Measurements from ENCODE around the gene KIAA0825. TPM values are rescaled to one million over a fixed set of nuclear protein-coding genes. Genes with fewer than 3 reads are reported as not detected.
A peak's percentile ranks its signal among the peaks of the same experiment; 100 is the strongest.

The KIAA0825 gene
- total RNA-seq, 1 experiment from 2014 or later = 0.07 TPM

DNA sequence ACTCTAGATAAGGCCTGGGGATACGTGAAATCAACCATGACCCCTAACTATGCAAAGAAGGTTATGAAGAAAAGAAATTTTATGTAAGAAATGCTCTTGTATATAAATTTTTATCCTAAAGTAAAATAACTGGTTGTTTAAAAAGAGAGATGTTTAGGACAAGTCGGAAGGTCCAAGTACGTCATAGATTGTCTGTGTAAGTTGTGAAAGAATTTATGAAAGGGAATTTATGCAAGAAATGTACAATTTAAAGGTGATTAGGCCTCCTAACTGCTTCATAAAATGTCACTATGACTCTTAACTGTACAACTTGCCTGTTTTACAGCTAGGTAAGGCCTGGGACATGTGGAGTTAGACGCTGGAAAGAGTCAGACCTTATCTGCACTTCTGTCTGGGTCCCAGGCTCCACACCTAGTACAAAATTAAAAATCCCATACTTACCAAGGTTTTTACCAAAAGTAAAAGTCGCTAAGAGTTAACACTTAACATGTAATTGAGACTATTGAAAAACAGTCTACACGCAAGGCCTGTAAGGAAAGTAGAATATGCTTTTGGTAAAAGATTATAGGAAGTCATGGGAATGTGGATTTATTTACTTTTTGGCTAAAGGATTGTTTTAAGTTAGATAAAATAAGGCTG is 77.4 kb downstream of the KIAA0825 start:
- CTCF ChIA-PET = no interaction called here
- no peak overlapping the region for H3K27ac ChIP-seq (ENCODE audit: low read length)
- no peaks in the 10 kb centered on the region for H3K4me1 ChIP-seq (ENCODE audit: insufficient read depth, low read length)
- H3K9me2 ChIP-seq (replicated peaks; ENCODE audit: low read length) = no peaks in the 10 kb centered on the region
- H3K79me2 ChIP-seq (ENCODE audit: low read length) = no peaks in the 10 kb centered on the region
- H2AFZ ChIP-seq (ENCODE audit: low read length) = no peak overlapping the region
- peak; percentile 10 for DNase-seq
- H3K9ac ChIP-seq (ENCODE audit: low read length) = no peak overlapping the region
- TF ChIP-seq EZH2phosphoT487 (IDR thresholded peaks at IDR 0.05; ENCODE audit: borderline replicate concordance, low read length) (no peak), EZH2 (IDR thresholded peaks at IDR 0.05; ENCODE audit: low read length, unreplicated experiment) (no peak)
- TF ChIP-seq, protein P1, sequence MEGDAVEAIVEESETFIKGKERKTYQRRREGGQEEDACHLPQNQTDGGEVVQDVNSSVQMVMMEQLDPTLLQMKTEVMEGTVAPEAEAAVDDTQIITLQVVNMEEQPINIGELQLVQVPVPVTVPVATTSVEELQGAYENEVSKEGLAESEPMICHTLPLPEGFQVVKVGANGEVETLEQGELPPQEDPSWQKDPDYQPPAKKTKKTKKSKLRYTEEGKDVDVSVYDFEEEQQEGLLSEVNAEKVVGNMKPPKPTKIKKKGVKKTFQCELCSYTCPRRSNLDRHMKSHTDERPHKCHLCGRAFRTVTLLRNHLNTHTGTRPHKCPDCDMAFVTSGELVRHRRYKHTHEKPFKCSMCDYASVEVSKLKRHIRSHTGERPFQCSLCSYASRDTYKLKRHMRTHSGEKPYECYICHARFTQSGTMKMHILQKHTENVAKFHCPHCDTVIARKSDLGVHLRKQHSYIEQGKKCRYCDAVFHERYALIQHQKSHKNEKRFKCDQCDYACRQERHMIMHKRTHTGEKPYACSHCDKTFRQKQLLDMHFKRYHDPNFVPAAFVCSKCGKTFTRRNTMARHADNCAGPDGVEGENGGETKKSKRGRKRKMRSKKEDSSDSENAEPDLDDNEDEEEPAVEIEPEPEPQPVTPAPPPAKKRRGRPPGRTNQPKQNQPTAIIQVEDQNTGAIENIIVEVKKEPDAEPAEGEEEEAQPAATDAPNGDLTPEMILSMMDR (conservative IDR thresholded peaks at IDR 0.05; ENCODE audit: low read depth, low read length) = no peak
- no peaks in the 10 kb centered on the region for H4K20me1 ChIP-seq (ENCODE audit: low read length)
- H3K36me3 ChIP-seq (ENCODE audit: low read depth, low read length) = no peaks in the 10 kb centered on the region
- POLR2A ChIA-PET (ENCODE audit: unreplicated experiment) = no interaction called here
- no TSS peak for BruUV-seq (replicated peaks)
- H3K4me3 ChIP-seq (ENCODE audit: low read length) = no peak overlapping the region
- no peak for ATAC-seq
- no peaks in the 10 kb centered on the region for H3K27me3 ChIP-seq (ENCODE audit: low read length)
- H3K9me3 ChIP-seq (ENCODE audit: low read length) = 0 out of 2 replicates have a peak, but pooled peaks cover 6% of the 10 kb centered on the region
- no peak overlapping the region for H3K4me2 ChIP-seq (ENCODE audit: low read length)
- intact Hi-C loops (cut with micrococcal nuclease) = no loop called here
- H3F3A ChIP-seq (ENCODE audit: low read length, unreplicated experiment) = no peaks in the 10 kb centered on the region

DNA sequence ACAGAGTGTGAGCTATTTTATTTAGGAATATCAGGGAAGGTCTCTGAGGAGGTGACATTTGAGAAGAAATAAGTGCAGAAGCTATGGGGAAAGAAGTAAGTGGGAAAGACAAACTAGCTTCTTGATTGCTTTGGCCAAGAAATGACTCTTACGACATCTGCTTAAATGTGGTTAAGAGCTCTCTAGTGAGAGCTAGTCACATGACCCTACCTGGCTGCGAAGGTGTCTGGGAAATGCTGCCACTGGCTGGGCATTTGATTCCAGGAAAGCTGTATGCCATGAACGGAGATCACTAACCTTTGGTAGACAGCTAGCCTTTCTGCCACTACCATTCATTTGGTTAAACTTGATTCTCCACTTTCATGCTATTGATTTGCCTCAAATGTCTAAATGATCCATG is 80.1 kb downstream of the KIAA0825 start:
- Histone ChIP-seq H3K4me1 (ENCODE audit: insufficient read depth, low read length) (no peaks in the 10 kb centered on the region), H3K4me3 (ENCODE audit: low read length) (no peak overlapping the region), H3K79me2 (ENCODE audit: low read length) (no peaks in the 10 kb centered on the region), H3K9me2 (replicated peaks; ENCODE audit: low read length) (no peaks in the 10 kb centered on the region), H2AFZ (ENCODE audit: low read length) (no peak overlapping the region), H3K4me2 (ENCODE audit: low read length) (no peak overlapping the region), H3K27ac (ENCODE audit: low read length) (no peak overlapping the region), H3K27me3 (ENCODE audit: low read length) (no peaks in the 10 kb centered on the region), H4K20me1 (ENCODE audit: low read length) (no peaks in the 10 kb centered on the region), H3K9me3 (ENCODE audit: low read length) (0 out of 2 replicates have a peak, but pooled peaks cover 6% of the 10 kb centered on the region), H3F3A (ENCODE audit: low read length, unreplicated experiment) (no peaks in the 10 kb centered on the region), H3K9ac (ENCODE audit: low read length) (no peak overlapping the region), H3K36me3 (ENCODE audit: low read depth, low read length) (no peaks in the 10 kb centered on the region)
- ChIA-PET POLR2A (ENCODE audit: unreplicated experiment) (no interaction called here), CTCF (no interaction called here)
- DNase-seq = no peak
- TF ChIP-seq EZH2phosphoT487 (IDR thresholded peaks at IDR 0.05; ENCODE audit: borderline replicate concordance, low read length) = no peak
- no peak for TF ChIP-seq EZH2 (IDR thresholded peaks at IDR 0.05; ENCODE audit: low read length, unreplicated experiment)
- TF ChIP-seq, protein P1 (conservative IDR thresholded peaks at IDR 0.05; ENCODE audit: low read depth, low read length) = no peak
- BruUV-seq (replicated peaks) = no TSS peak
- intact Hi-C loops (cut with micrococcal nuclease) = no loop called here
- no peak for ATAC-seq

DNA sequence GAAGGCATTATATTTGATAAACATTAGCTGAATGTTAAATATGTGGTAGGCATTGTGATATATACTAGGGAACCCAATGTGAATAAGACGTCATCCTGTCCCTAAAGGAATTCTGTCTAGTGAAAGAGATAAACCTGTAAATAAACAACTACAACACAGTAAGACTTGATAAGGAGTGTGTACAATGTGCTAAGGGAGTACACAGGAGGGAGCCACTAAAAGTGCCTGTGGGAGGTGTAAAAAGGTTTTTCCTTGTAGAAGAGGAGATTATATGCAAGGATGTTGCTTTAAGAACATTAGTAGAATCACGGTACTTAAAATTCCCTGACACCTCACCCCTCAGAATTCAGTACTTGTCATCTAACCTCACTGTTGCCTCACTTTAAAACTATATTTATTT is 91.7 kb downstream of the KIAA0825 start:
- Histone ChIP-seq H3K4me1 (ENCODE audit: insufficient read depth, low read length) (peaks cover 13% of the 10 kb centered on the region), H3K9me2 (replicated peaks; ENCODE audit: low read length) (no peaks in the 10 kb centered on the region), H2AFZ (ENCODE audit: low read length) (no peak overlapping the region), H3K36me3 (ENCODE audit: low read depth, low read length) (no peaks in the 10 kb centered on the region), H4K20me1 (ENCODE audit: low read length) (no peaks in the 10 kb centered on the region), H3K79me2 (ENCODE audit: low read length) (no peaks in the 10 kb centered on the region), H3K9ac (ENCODE audit: low read length) (no peak overlapping the region), H3K4me3 (ENCODE audit: low read length) (no peak overlapping the region), H3K4me2 (ENCODE audit: low read length) (no peak overlapping the region), H3K27me3 (ENCODE audit: low read length) (no peaks in the 10 kb centered on the region), H3K9me3 (ENCODE audit: low read length) (no peaks in the 10 kb centered on the region), H3F3A (ENCODE audit: low read length, unreplicated experiment) (no peaks in the 10 kb centered on the region), H3K27ac (ENCODE audit: low read length) (no peak overlapping the region)
- ChIA-PET POLR2A (ENCODE audit: unreplicated experiment) (no interaction called here), CTCF (no interaction called here)
- DNase-seq (no peak), ATAC-seq (no peak)
- intact Hi-C loops (cut with micrococcal nuclease) = loop anchor here (5.0 to 10.0 kb wide), 4 partner anchors 91 to 372 kb away; partner anchors contain the start of genes KIAA0825 and SLF1
- no TSS peak for BruUV-seq (replicated peaks)
- TF ChIP-seq, protein P1 (conservative IDR thresholded peaks at IDR 0.05; ENCODE audit: low read depth, low read length) = no peak
- TF ChIP-seq EZH2 (IDR thresholded peaks at IDR 0.05; ENCODE audit: low read length, unreplicated experiment) (no peak), EZH2phosphoT487 (IDR thresholded peaks at IDR 0.05; ENCODE audit: borderline replicate concordance, low read length) (no peak)

All from PC-3 (cell line).